IMR-90 (cell line): ENCODE measurements around the gene ATXN1. TPM values are rescaled to one million over a fixed set of nuclear protein-coding genes. Genes with fewer than 3 reads are reported as not detected.
"Not testable (repeated sequence)": the region's sequence is repeated elsewhere in the genome, so short reads cannot be mapped to it uniquely, and the experiment has no call there.

ENCODE experiments used
- ATAC-seq: fragments of 200-7000 bp; cut with Tn5 transposase; 2 replicates; pipeline ENCODE4 v1.9.1; 2020; ENCODE audit warnings: low read depth, mild to moderate bottlenecking, moderate library complexity
- BruUV-seq: library from RNA; stranded (reverse); fragments of 400-500 nt; replicated peaks from 2 replicates; lab custom pipeline; 2021; lab: Mats Ljungman, UMichigan
- CTCF ChIA-PET: fragments of 300-600 bp; formaldehyde crosslinking; extraction: SDS; loops from one replicate; lab custom pipeline; 2021; ENCODE audit warnings: antibody characterized with exemption; lab: Yijun Ruan, JAX
- POLR2A ChIA-PET: fragments of 300-600 bp; sonication (Branson Sonifier 250); formaldehyde crosslinking; loops from one replicate; lab custom pipeline; 2022; ENCODE audit warnings: antibody characterized with exemption; ENCODE audit not compliant: unreplicated experiment; lab: Charles Lee
- DNase-seq: peaks from one replicate; pipeline ENCODE4 v3.0.0; 2013
- H2AFZ ChIP-seq: replicated peaks from 2 replicates; pipeline ENCODE3; 2013; ENCODE audit warnings: low read length, mild to moderate bottlenecking; ENCODE audit not compliant: poor library complexity
- H2AK5ac ChIP-seq: 2 replicates; pipeline ENCODE4 v1.6.1; 2013; ENCODE audit warnings: low read depth, low read length, inconsistent platforms
- H2AK9ac ChIP-seq: replicated peaks from 2 replicates; pipeline ENCODE3; 2013; ENCODE audit warnings: mild to moderate bottlenecking, low read depth, low read length, moderate library complexity; ENCODE audit not compliant: poor library complexity
- H2BK120ac ChIP-seq: 2 replicates; pipeline ENCODE4 v1.6.1; 2013; ENCODE audit warnings: low read depth, low read length, inconsistent platforms
- H2BK15ac ChIP-seq: 3 replicates; pipeline ENCODE4 v1.6.1; 2013; ENCODE audit warnings: low read depth, low read length, inconsistent platforms
- H2BK20ac ChIP-seq: 2 replicates; pipeline ENCODE4 v1.6.1; 2013; ENCODE audit warnings: low read depth, mild to moderate bottlenecking, inconsistent platforms, low read length, moderate library complexity
- H2BK5ac ChIP-seq: 2 replicates; pipeline ENCODE4 v1.6.1; 2013; ENCODE audit warnings: mild to moderate bottlenecking, low read depth, low read length, inconsistent platforms; ENCODE audit not compliant: poor library complexity, severe bottlenecking
- H3K14ac ChIP-seq: replicated peaks from 2 replicates; pipeline ENCODE4 v1.6.1; 2013; ENCODE audit warnings: low read depth, low read length, inconsistent platforms
- H3K18ac ChIP-seq: 2 replicates; pipeline ENCODE4 v1.6.1; 2013; ENCODE audit warnings: low read depth, low read length, control low read depth
- H3K23ac ChIP-seq: 2 replicates; pipeline ENCODE4 v1.6.1; 2013; ENCODE audit warnings: low read depth, low read length, inconsistent platforms
- H3K27ac ChIP-seq: 2 replicates; pipeline ENCODE4 v1.5.1; 2013; ENCODE audit warnings: mild to moderate bottlenecking, control low read depth, low read length; ENCODE audit not compliant: insufficient read depth
- H3K27me3 ChIP-seq: 2 replicates; pipeline ENCODE4 v1.6.1; 2013; ENCODE audit warnings: low read length; ENCODE audit not compliant: control insufficient read depth, insufficient read depth
- H3K36me3 ChIP-seq: 2 replicates; pipeline ENCODE4 v1.6.1; 2013; ENCODE audit warnings: low read length, mixed read lengths; ENCODE audit not compliant: control insufficient read depth, insufficient read depth
- H3K4ac ChIP-seq: 2 replicates; pipeline ENCODE4 v1.6.1; 2013; ENCODE audit warnings: low read depth, low read length, inconsistent platforms
- H3K4me1 ChIP-seq: 2 replicates; pipeline ENCODE4 v1.6.1; 2013; ENCODE audit warnings: low read length, mixed read lengths; ENCODE audit not compliant: control insufficient read depth, insufficient read depth
- H3K4me2 ChIP-seq: 2 replicates; pipeline ENCODE4 v1.6.1; 2013; ENCODE audit warnings: low read depth, mild to moderate bottlenecking, control low read depth, low read length, moderate library complexity
- H3K4me3 ChIP-seq: 2 replicates; pipeline ENCODE4 v1.5.1; 2013; ENCODE audit warnings: low read depth, mild to moderate bottlenecking, control low read depth, low read length, moderate library complexity; ENCODE audit not compliant: insufficient read depth
- H3K56ac ChIP-seq: 2 replicates; pipeline ENCODE4 v1.6.1; 2013; ENCODE audit warnings: low read length, inconsistent platforms; ENCODE audit not compliant: insufficient read depth; ENCODE audit errors: extremely low read depth
- H3K79me1 ChIP-seq, 2 experiments: 2 replicates each; pipeline ENCODE4 v1.6.1; 2013; ENCODE audit warnings: low read length in 2 of 2, inconsistent platforms in 1 of 2, low read depth in 1 of 2
- H3K9ac ChIP-seq: 2 replicates; pipeline ENCODE4 v1.6.1; 2013; ENCODE audit warnings: low read depth, low read length, control low read depth
- H3K9me1 ChIP-seq: 2 replicates; pipeline ENCODE4 v1.6.1; 2013; ENCODE audit warnings: low read length, inconsistent platforms; ENCODE audit not compliant: insufficient read depth
- H3K9me3 ChIP-seq: 2 replicates; pipeline ENCODE4 v1.6.1; 2013; ENCODE audit warnings: low read length; ENCODE audit not compliant: control insufficient read depth, insufficient read depth
- H4K20me1 ChIP-seq: 2 replicates; pipeline ENCODE4 v1.6.1; 2013; ENCODE audit warnings: low read length, inconsistent platforms; ENCODE audit not compliant: insufficient read depth
- H4K5ac ChIP-seq: 2 replicates; pipeline ENCODE4 v1.6.1; 2013; ENCODE audit warnings: mild to moderate bottlenecking, low read depth, low read length, control low read depth
- H4K8ac ChIP-seq, 2 experiments: 2 replicates each; pipeline ENCODE4 v1.6.1; 2013; ENCODE audit warnings: low read depth in 2 of 2, low read length in 2 of 2, control low read depth in 1 of 2, inconsistent platforms in 1 of 2
- H4K91ac ChIP-seq: 2 replicates; pipeline ENCODE4 v1.6.1; 2013; ENCODE audit warnings: low read depth, low read length, inconsistent platforms; ENCODE audit not compliant: insufficient read depth
- WGBS, 2 experiments: methylation state at CpG; one replicate each; pipeline versions ENCODE4 v1.1.5 to v1.1.7; 2013; ENCODE audit warnings: missing lambda C conversion rate in 2 of 2; ENCODE audit not compliant: insufficient read length in 1 of 2; ENCODE audit errors: extremely low coverage in 2 of 2; 5-methylcytosine and 5-hydroxymethylcytosine counted together
- dilution Hi-C: fragments of 300-500 bp; cut with HindIII; formaldehyde crosslinking; loops from one replicate; pipeline ENCODE4 v1.14.3; 2018; ENCODE audit warnings: low sequenced_read_pairs; ENCODE audit not compliant: unreplicated experiment
- in situ Hi-C: fragments of 300-500 bp; cut with MboI; formaldehyde crosslinking; loops from 3 replicates; pipeline ENCODE4 v1.14.3; 2019; ENCODE audit warnings: low sequenced_read_pairs, inconsistent platforms, mixed read lengths
- intact Hi-C: fragments of 100-400 bp; cut with micrococcal nuclease; formaldehyde crosslinking; loops from 2 replicates; pipeline ENCODE4 v1.10.0; 2022
- polyA plus RNA-seq, 3 experiments: library from polyadenylated mRNA; depleted of rRNA; stranded (reverse); fragments of >200 nt; gene quantifications; 2 replicates each; pipeline ENCODE4 v1.2.3, GENCODE V29; 2012; ENCODE audit warnings: low replicate concordance in 1 of 3
- total RNA-seq: library from RNA; depleted of rRNA; stranded (reverse); fragments of >200 nt; gene quantifications from 2 replicates; pipeline ENCODE4 v1.2.3, GENCODE V29; 2012

Gene ATXN1
- total and polyA plus RNA-seq, 2 of the 4 experiments (the other 2 are of a cell fraction) = 7.3 to 11.1 TPM

DNA sequence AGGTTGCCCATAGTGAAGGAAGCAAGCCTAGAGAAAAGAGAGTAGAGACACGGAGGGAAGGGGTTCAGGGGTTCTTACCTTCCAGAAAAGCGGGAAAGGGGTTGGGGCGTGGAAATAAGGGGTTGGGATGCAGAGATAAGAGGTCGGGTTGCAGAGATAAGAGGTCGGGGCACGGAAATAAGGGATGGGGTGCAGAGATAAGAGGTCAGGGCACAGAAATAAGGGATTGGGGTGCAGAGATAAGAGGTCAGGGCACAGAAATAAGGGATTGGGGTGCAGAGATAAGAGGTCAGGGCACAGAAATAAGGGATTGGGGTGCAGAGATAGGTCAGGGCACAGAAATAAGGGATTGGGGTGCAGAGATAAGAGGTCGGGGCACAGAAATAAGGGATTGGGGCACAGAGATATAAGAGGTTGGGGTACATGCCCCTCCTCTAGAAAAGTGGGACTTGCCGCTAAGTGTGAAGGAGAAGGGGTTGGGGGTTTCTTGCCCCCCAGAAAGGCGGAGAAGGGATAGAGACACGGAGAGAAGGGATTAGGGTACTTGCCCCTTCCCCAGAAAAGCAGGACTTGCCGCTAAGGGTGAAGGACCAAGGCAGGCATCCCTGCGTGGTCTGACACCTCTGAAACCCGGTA is 497.7 kb downstream of the ATXN1 start:
- H3K27me3 ChIP-seq, H3K4me1 ChIP-seq, H2BK15ac ChIP-seq, H2BK5ac ChIP-seq, H3K79me1 ChIP-seq, H3K36me3 ChIP-seq, ATAC-seq, H4K91ac ChIP-seq, H3K56ac ChIP-seq, H2AK9ac ChIP-seq, H3K18ac ChIP-seq, H3K27ac ChIP-seq, H3K4me2 ChIP-seq, CTCF ChIA-PET, H3K23ac ChIP-seq, H4K20me1 ChIP-seq, H3K14ac ChIP-seq, H3K4me3 ChIP-seq, H2AK5ac ChIP-seq, intact Hi-C loops, POLR2A ChIA-PET, H2AFZ ChIP-seq, H2BK120ac ChIP-seq, H4K5ac ChIP-seq, H3K9me3 ChIP-seq, DNase-seq, H2BK20ac ChIP-seq, H3K9ac ChIP-seq, BruUV-seq, H4K8ac ChIP-seq, in situ Hi-C loops, dilution Hi-C loops, H3K9me1 ChIP-seq, H3K4ac ChIP-seq: not testable (repeated sequence)
- 76% methylated on average over 6 of the region's 13 CpGs; no CpG with 5 or more reads in 1 of the 2 experiments for WGBS, 2 experiments

GRCh38 chr6:16262773-16263172 is 498.5 kb downstream of the ATXN1 start:
- H3K4me2 ChIP-seq, POLR2A ChIA-PET, in situ Hi-C loops, H3K9me1 ChIP-seq, H2BK15ac ChIP-seq, H3K14ac ChIP-seq, H2BK120ac ChIP-seq, BruUV-seq, H3K27me3 ChIP-seq, H3K4me1 ChIP-seq, H3K27ac ChIP-seq, H3K9ac ChIP-seq, H4K20me1 ChIP-seq, H3K18ac ChIP-seq, H3K4ac ChIP-seq, H3K4me3 ChIP-seq, H4K8ac ChIP-seq, ATAC-seq, H2BK5ac ChIP-seq, H4K5ac ChIP-seq, H3K23ac ChIP-seq, H2AK5ac ChIP-seq, H2BK20ac ChIP-seq, DNase-seq, H3K9me3 ChIP-seq, intact Hi-C loops, CTCF ChIA-PET, H2AFZ ChIP-seq, H3K79me1 ChIP-seq, H4K91ac ChIP-seq, H3K36me3 ChIP-seq, H3K56ac ChIP-seq, H2AK9ac ChIP-seq, dilution Hi-C loops: not testable (repeated sequence)
- 77% methylated on average over 9 of the region's 12 CpGs; no CpG with 5 or more reads in 1 of the 2 experiments for WGBS, 2 experiments
